ENCODE results near the gene TMSB4X.

TMSB4X gene

GRCh38 chrX:12946838-12947544, 27.9 kb upstream of the TMSB4X start:
- no peak overlapping the region for H3K4me3 ChIP-seq (ENCODE audit: low read depth, low read length)
- H3K9ac ChIP-seq (ENCODE audit: low read depth, low read length): no peak overlapping the region
- no peaks in the 10 kb centered on the region for H3K27me3 ChIP-seq (ENCODE audit: control insufficient read depth, insufficient read depth, low read length)
- peaks cover 20% of the 10 kb centered on the region for H3K4me1 ChIP-seq (ENCODE audit: control insufficient read depth, insufficient read depth, low read length)
- H3K27ac ChIP-seq (ENCODE audit: low read depth, low read length): peak overlapping the region; percentile 74
- no peaks in the 10 kb centered on the region for H3K36me3 ChIP-seq (ENCODE audit: control insufficient read depth, insufficient read depth, low read length)
- H3K9me3 ChIP-seq (ENCODE audit: control insufficient read depth, insufficient read depth, low read length): no peaks in the 10 kb centered on the region

GRCh38 chrX:12947545-12948235, 27.2 kb upstream of the TMSB4X start:
- Histone ChIP-seq H3K27ac (ENCODE audit: low read depth, low read length) (peak overlapping the region; percentile 74), H3K4me1 (ENCODE audit: control insufficient read depth, insufficient read depth, low read length) (peaks cover 20% of the 10 kb centered on the region), H3K36me3 (ENCODE audit: control insufficient read depth, insufficient read depth, low read length) (no peaks in the 10 kb centered on the region), H3K9me3 (ENCODE audit: control insufficient read depth, insufficient read depth, low read length) (no peaks in the 10 kb centered on the region), H3K4me3 (ENCODE audit: low read depth, low read length) (no peak overlapping the region), H3K27me3 (ENCODE audit: control insufficient read depth, insufficient read depth, low read length) (no peaks in the 10 kb centered on the region), H3K9ac (ENCODE audit: low read depth, low read length) (no peak overlapping the region)

DNA sequence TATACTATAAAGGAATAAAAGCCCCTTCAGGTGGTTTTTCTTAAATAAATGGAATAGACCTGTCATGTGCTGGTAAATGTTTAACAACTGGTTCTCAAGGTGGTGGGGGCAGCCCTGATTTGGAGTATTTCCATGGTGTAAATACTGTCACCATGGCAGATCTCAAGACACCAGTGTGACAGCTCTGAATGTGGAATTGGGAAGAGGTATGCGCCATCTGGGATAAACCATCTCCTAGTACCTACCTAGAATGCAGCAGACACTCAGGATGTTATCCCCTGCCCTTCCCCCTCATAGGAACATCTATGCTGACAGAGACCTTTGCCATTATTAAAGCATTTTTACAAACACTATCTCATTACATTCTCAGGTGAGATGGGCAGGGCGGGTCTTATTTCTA, 26.4 kb upstream of the TMSB4X start:
- Histone ChIP-seq H3K4me1 (ENCODE audit: control insufficient read depth, insufficient read depth, low read length) (peaks cover 20% of the 10 kb centered on the region), H3K9ac (ENCODE audit: low read depth, low read length) (no peak overlapping the region), H3K27ac (ENCODE audit: low read depth, low read length) (no peak overlapping the region), H3K4me3 (ENCODE audit: low read depth, low read length) (no peak overlapping the region), H3K36me3 (ENCODE audit: control insufficient read depth, insufficient read depth, low read length) (no peaks in the 10 kb centered on the region), H3K9me3 (ENCODE audit: control insufficient read depth, insufficient read depth, low read length) (no peaks in the 10 kb centered on the region), H3K27me3 (ENCODE audit: control insufficient read depth, insufficient read depth, low read length) (no peaks in the 10 kb centered on the region)

- Histone ChIP-seq H3K27me3 (ENCODE audit: control insufficient read depth, insufficient read depth, low read length) (no peaks in the 10 kb centered on the region), H3K4me1 (ENCODE audit: control insufficient read depth, insufficient read depth, low read length) (peaks cover 20% of the 10 kb centered on the region)
These were observed 25.5 kb upstream of the TMSB4X start for GRCh38 chrX:12949205-12949926.

DNA sequence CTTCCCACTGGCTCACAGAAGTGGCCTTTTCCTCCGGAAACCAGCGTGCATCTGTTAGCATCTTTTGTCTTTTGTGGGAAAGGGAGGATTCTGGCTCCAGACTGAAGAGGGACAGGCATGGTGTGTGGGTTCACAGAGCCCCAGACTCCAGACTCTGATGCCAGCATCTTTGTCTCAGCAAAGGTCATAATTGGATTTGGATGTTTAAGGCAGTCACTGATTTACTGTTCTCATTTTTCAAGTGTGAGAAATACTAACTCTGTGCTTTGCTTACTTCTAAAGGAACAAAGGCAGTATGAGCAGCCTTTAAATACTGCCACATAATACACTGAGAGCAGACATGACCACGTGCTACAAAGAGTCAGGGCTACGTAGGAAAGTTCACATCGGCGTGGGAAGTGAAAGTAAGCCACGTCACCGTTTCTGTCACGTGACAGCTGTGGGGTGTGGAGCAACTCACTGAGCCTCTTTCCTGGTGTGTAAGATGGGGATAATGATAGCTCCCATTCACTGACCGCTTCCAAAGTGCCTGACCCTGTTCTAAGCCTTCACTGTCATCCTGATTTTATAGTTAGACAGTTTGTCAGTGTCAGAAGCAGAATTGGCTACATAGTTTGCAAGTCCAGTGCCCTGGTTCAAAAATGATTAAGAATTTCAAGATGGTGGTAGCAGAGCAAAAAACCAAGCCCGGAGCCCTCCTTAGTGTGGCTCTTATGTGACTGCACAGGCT, 24.8 kb upstream of the TMSB4X start:
- Histone ChIP-seq H3K27ac (ENCODE audit: low read depth, low read length) (no peak overlapping the region), H3K9me3 (ENCODE audit: control insufficient read depth, insufficient read depth, low read length) (no peaks in the 10 kb centered on the region), H3K27me3 (ENCODE audit: control insufficient read depth, insufficient read depth, low read length) (no peaks in the 10 kb centered on the region), H3K36me3 (ENCODE audit: control insufficient read depth, insufficient read depth, low read length) (no peaks in the 10 kb centered on the region), H3K9ac (ENCODE audit: low read depth, low read length) (no peak overlapping the region), H3K4me3 (ENCODE audit: low read depth, low read length) (no peak overlapping the region), H3K4me1 (ENCODE audit: control insufficient read depth, insufficient read depth, low read length) (peaks cover 20% of the 10 kb centered on the region)

More at GRCh38 chrX:12949205-12949926, 25.5 kb upstream of the TMSB4X start:
- H3K36me3 ChIP-seq (ENCODE audit: control insufficient read depth, insufficient read depth, low read length): no peaks in the 10 kb centered on the region
- no peak overlapping the region for H3K4me3 ChIP-seq (ENCODE audit: low read depth, low read length)
- H3K27ac ChIP-seq (ENCODE audit: low read depth, low read length): no peak overlapping the region
- no peaks in the 10 kb centered on the region for H3K9me3 ChIP-seq (ENCODE audit: control insufficient read depth, insufficient read depth, low read length)
- H3K9ac ChIP-seq (ENCODE audit: low read depth, low read length): no peak overlapping the region

- H3K4me3 ChIP-seq (ENCODE audit: low read depth, low read length): no peak overlapping the region
These were observed 23.9 kb upstream of the TMSB4X start for GRCh38 chrX:12950851-12951594.

GRCh38 chrX:12951595-12951975, 23.3 kb upstream of the TMSB4X start:
- H3K27ac ChIP-seq (ENCODE audit: low read depth, low read length): no peak overlapping the region
- H3K9me3 ChIP-seq (ENCODE audit: control insufficient read depth, insufficient read depth, low read length): no peaks in the 10 kb centered on the region
- no peak overlapping the region for H3K9ac ChIP-seq (ENCODE audit: low read depth, low read length)
- no peaks in the 10 kb centered on the region for H3K36me3 ChIP-seq (ENCODE audit: control insufficient read depth, insufficient read depth, low read length)
- no peak overlapping the region for H3K4me3 ChIP-seq (ENCODE audit: low read depth, low read length)
- H3K4me1 ChIP-seq (ENCODE audit: control insufficient read depth, insufficient read depth, low read length): peaks cover 11% of the 10 kb centered on the region
- H3K27me3 ChIP-seq (ENCODE audit: control insufficient read depth, insufficient read depth, low read length): no peaks in the 10 kb centered on the region

More at GRCh38 chrX:12950851-12951594, 23.9 kb upstream of the TMSB4X start:
- peaks cover 15% of the 10 kb centered on the region for H3K4me1 ChIP-seq (ENCODE audit: control insufficient read depth, insufficient read depth, low read length)
- H3K36me3 ChIP-seq (ENCODE audit: control insufficient read depth, insufficient read depth, low read length): no peaks in the 10 kb centered on the region
- no peaks in the 10 kb centered on the region for H3K9me3 ChIP-seq (ENCODE audit: control insufficient read depth, insufficient read depth, low read length)
- no peak overlapping the region for H3K9ac ChIP-seq (ENCODE audit: low read depth, low read length)
- H3K27me3 ChIP-seq (ENCODE audit: control insufficient read depth, insufficient read depth, low read length): no peaks in the 10 kb centered on the region
- H3K27ac ChIP-seq (ENCODE audit: low read depth, low read length): no peak overlapping the region

GRCh38 chrX:12953420-12953819, 21.5 kb upstream of the TMSB4X start:
- Histone ChIP-seq H3K36me3 (ENCODE audit: control insufficient read depth, insufficient read depth, low read length) (no peaks in the 10 kb centered on the region), H3K9me3 (ENCODE audit: control insufficient read depth, insufficient read depth, low read length) (no peaks in the 10 kb centered on the region), H3K27me3 (ENCODE audit: control insufficient read depth, insufficient read depth, low read length) (no peaks in the 10 kb centered on the region), H3K9ac (ENCODE audit: low read depth, low read length) (no peak overlapping the region), H3K4me3 (ENCODE audit: low read depth, low read length) (no peak overlapping the region), H3K4me1 (ENCODE audit: control insufficient read depth, insufficient read depth, low read length) (peaks cover 3% of the 10 kb centered on the region; the same call in 1 of the 2 replicates), H3K27ac (ENCODE audit: low read depth, low read length) (no peak overlapping the region)

DNA sequence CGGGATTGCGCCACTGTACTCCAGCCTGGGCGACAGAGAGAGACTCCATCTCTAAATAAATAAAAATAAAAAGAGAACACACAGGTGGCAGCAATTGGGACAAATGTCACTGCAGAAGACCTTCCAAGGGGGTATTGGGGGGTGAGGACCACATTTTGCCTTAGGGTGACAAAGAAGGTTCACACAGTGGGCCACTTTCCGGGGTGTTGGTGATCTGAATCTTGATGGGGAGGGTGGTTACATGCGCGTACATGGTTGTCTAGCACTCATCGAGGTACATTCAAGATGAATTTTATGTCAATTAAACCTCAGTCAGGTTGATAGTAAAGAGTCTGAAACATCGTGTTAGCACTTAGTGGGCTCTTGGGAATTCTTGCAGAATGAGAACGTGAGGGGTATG, 20.5 kb upstream of the TMSB4X start:
- no peak overlapping the region for H3K27ac ChIP-seq (ENCODE audit: low read depth, low read length)
- H3K9me3 ChIP-seq (ENCODE audit: control insufficient read depth, insufficient read depth, low read length): no peaks in the 10 kb centered on the region
- H3K36me3 ChIP-seq (ENCODE audit: control insufficient read depth, insufficient read depth, low read length): no peaks in the 10 kb centered on the region
- H3K4me3 ChIP-seq (ENCODE audit: low read depth, low read length): no peak overlapping the region
- no peak overlapping the region for H3K9ac ChIP-seq (ENCODE audit: low read depth, low read length)
- H3K27me3 ChIP-seq (ENCODE audit: control insufficient read depth, insufficient read depth, low read length): no peaks in the 10 kb centered on the region
- peaks cover 3% of the 10 kb centered on the region; the same call in 1 of the 2 replicates for H3K4me1 ChIP-seq (ENCODE audit: control insufficient read depth, insufficient read depth, low read length)

- H3K27me3 ChIP-seq (ENCODE audit: control insufficient read depth, insufficient read depth, low read length): no peaks in the 10 kb centered on the region
- H3K36me3 ChIP-seq (ENCODE audit: control insufficient read depth, insufficient read depth, low read length): no peaks in the 10 kb centered on the region
- H3K9ac ChIP-seq (ENCODE audit: low read depth, low read length): no peak overlapping the region
- H3K9me3 ChIP-seq (ENCODE audit: control insufficient read depth, insufficient read depth, low read length): no peaks in the 10 kb centered on the region
- H3K27ac ChIP-seq (ENCODE audit: low read depth, low read length): no peak overlapping the region
- H3K4me3 ChIP-seq (ENCODE audit: low read depth, low read length): no peak overlapping the region
- H3K4me1 ChIP-seq (ENCODE audit: control insufficient read depth, insufficient read depth, low read length): peaks cover 3% of the 10 kb centered on the region; the same call in 1 of the 2 replicates
These were observed 19.9 kb upstream of the TMSB4X start for GRCh38 chrX:12954981-12955380.
